NCI-H345 treated with DMSO at 0.1 percent for 48 hours (cell line): Measurements from ENCODE around the gene BTG1.

Experiments
- DNase-seq: peaks from one replicate; lab custom pipeline; 2025; ENCODE audit not compliant: unreplicated experiment; lab: John Stamatoyannopoulos, UW

BTG1 gene

DNA sequence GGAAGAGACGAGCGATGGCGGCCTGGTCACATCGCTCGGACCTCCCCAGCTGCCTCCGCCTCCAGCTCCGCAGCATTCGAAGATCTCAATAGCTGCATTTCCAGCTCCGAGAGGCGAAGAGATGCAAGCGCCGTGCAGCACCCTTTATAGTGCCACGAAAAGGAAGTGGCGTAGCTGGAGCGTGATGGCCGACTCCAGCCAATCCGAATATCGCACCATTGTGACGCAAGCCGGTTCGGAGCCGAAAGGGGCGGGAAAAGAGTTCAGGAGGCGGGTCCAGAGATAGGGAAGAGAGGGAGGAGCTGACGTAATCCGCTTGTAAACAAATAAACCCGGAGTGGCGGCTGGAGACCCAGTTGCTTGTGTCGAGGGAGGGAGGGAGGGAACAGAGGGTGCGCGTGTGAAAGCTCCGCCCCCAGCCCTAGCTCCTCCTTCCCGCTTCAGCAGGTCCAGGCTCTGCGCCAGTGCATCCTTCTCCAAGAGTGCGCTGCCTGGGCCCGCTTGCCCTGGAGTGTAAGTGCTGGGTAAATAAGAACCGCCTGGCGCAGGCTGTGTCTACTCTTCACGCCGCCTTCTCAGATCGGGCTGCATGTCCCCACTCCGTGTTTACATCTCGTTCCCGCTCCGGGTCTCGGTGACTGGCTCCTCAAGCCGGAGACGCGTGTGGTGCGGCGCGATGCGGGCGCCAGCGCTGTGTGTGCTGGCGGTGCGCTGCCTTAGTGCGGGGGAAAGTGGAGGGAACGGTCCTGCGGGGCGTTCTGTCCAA lies at the start of gene BTG1:
Gene BTG1, minus strand, starts transcription at position 116 of the 766 bp plus-strand sequence. CDS start 311 bp downstream, outside the sequence.
- DNase-seq = peak; percentile 99

GRCh38 chr12:92194561-92194960 lies 48.9 kb upstream of the BTG1 start:
- DNase-seq = no peak

DNA sequence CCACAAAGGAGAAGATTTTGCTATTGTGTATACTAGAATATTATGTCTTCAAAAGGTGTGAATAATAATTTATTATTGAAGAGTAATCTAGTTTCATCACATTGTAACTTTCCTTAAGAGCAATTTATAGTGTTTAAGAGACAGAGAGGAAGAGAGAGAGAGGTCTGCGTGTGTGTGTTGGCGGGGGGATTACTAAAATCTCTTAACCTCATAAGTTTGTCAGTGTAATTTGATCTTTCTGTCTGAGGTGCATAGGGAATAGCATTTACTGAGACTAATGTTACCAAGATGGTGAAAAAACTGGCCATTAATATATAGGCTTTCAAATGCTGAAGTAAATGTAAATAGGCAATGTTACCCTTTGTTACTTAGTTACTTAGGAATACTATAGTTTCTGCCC lies 48.2 kb upstream of the BTG1 start:
- DNase-seq = no peak

DNA sequence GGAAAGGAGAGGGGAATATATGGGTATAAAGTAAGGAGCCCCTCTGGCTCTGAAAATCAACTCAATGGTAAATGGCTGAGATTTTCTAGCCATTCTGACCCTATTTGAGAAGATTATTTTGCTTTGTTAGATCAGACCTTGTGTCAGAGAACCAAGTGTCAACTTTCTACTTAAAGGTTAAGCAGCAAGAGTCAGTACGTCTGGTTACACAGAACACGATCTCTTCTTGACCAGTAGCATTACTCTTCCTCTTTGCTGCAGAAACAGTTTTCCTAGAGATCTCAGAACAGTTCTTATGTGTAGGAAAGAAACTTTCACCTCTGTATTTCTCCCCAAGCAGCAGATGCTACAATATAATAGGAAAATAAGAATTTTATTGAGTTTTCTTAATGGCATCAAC lies 47.4 kb upstream of the BTG1 start:
- DNase-seq = no peak

GRCh38 chr12:92192360-92192759 lies 46.7 kb upstream of the BTG1 start:
- DNase-seq = no peak

GRCh38 chr12:92191061-92191460 lies 45.4 kb upstream of the BTG1 start:
- no peak for DNase-seq

DNA sequence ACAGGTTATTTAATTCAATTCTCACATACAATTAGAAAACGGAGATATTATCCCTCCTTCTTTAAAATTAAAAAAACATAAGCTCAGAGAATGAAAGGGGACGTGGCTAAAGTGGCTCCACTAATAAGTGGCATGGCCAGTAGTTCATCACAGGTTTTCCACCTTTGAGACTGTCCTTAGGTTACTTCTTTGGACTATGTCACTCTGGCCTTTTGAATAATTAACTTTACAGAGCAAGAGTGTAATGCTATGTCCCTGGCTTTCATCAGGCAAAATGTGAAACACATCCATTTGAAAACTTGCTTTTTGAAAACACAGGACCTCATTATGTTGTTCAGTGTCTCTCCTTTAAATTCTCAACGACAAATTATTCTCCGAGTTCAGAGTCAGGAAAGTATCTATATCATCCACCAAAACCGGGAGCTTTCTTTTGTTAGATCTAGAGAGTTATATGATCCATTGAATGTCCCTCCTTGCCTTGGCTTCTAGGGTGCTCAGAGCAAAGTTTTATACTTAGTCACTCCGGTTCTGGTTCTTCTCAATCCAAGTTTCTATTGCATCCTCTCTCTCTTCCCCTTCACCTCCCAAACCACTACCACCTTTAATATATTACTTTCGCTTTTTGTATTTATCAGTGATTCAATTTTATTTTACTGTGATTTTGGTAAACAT lies 43.0 kb upstream of the BTG1 start:
- no peak for DNase-seq

- DNase-seq = no peak
These were observed 40.4 kb upstream of the BTG1 start for GRCh38 chr12:92186038-92186470.

DNA sequence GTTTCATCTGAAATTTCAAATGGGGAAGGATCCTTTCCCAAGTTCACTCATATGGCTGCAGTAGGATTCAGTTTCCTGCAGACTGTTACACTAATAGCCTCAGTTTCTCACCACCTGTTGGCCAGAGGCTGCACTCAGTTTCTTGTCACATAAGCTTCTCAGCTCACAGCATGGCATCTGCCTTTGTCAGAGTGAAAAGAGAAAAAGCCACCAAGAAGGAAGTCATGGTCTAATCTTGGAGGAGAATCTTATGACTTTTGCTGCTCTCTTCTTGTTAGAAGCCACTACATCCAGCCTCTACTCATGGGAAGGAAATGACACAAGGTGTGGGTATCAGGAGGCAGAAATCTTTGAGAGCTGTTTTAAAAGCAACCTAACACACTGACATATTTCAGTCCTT lies 39.4 kb upstream of the BTG1 start:
- DNase-seq = no peak

GRCh38 chr12:92183575-92183974 lies 37.9 kb upstream of the BTG1 start:
- no peak for DNase-seq

GRCh38 chr12:92178340-92178739 lies 32.7 kb upstream of the BTG1 start:
- no peak for DNase-seq

DNA sequence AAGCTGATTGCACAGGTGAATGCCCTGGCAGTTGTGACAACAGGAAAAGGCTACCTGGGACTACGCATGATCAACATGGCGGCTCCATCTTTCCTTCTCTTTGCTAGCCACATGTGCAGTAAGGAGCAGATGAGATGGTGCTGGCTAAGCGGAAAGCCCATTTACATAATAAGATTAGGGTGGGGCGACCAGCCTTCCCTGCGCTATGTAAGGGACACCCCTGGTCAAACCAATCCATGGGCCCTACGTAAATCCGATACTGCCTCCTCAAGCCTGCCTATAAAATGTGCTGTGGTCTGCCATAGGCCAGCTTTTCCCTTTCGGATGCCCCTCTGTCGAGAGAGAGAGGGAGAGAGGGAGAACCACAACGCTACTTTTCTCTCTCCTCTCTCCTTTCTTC lies 31.0 kb upstream of the BTG1 start:
- no peak for DNase-seq

DNA sequence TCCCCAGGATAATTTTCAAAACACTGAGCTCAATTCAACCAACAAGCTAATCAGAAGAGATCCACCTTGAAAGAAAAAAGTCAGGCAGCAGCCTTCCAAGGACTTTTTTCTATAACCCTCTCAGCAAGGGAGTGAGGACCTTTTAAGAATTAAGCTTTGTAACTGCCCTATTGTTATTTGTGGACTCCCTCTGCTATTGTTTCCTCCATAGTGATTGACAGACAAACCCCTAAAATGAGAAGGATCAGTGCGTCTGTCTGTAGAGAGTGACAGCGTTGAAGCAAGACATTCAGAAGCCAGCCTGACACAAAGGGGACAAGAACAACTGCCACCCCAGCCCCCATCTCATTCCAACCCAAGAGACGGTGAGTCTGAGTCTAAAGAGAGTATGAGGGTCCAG lies 30.3 kb upstream of the BTG1 start:
- no peak for DNase-seq

GRCh38 chr12:92170050-92170449 lies 24.4 kb upstream of the BTG1 start:
- DNase-seq = no peak

GRCh38 chr12:92167075-92167474 lies 21.4 kb upstream of the BTG1 start:
- no peak for DNase-seq

GRCh38 chr12:92164712-92165111 lies 19.1 kb upstream of the BTG1 start:
- no peak for DNase-seq

DNA sequence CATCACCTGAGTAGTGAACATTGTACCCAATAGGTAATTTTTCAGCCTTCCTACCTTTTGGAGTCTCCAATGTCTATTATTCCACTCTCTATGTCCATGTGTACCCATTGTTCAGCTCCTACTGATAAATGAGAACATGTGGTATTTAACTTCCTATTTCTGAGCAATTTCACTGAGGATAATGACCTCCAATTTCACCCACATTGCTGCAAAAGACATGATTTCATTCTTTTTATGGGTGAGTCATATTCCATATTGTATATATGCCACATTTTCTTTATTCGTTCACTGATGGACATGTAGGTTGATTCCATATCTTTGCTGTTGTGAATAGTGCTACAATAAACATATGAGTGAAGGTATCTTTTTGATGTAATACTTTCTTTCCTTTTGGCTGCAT lies 16.4 kb upstream of the BTG1 start:
- DNase-seq = no peak

GRCh38 chr12:92158796-92159439 lies 13.3 kb upstream of the BTG1 start:
- no peak for DNase-seq

DNA sequence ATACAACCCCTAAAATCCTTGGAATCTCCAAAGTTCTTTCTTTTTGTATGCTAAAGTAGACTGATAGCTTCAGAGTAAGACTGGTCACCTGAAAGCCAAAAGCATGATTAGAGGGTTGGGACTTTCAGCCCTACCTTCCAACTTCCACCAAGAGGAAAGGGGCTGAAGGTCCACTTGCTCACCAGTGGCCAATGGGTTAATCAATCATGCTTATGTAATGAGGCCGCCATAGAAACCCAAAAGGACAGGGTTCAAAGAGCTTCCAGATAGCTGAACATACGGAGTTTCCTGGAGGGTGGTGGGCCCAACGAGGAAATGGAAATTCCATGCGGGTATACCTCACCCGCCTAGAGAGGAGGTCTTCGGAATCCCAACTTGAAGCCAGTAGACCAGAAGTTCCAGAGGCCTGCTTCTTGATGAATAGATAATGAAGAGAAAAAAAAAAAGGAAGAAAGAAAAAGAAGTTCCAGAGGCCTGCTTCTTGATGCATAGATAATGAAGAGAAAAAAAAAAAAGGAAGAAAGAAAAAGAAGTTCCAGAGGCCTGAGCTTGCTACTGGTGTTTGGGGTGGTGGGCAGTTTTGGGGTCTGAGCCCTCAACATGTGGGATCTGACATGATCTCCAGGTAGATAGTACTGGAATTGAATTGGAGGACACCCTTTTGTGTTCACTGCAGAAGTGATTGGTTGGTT lies 11.2 kb upstream of the BTG1 start:
- no peak for DNase-seq

GRCh38 chr12:92156139-92156538 lies 10.5 kb upstream of the BTG1 start:
- no peak for DNase-seq

- DNase-seq = no peak
These were observed 10.1 kb upstream of the BTG1 start for GRCh38 chr12:92155733-92156132.

DNA sequence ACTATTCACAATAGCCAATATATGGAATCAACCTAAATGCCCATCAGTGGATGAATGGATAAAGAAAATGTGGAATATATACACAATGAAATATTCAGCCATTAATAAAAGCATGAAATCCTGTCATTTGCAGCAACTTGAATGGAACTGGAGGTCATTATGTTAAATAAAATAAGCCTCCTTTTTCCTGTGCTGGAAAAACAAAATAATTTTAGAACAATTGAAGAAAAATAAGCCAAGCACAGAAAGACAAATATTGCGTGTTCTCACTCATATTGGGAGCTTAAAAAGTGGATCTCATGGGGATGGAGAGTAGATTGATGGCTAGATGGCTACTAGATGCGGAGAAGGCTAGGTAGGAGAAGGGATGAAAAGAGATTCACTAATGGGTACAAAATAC lies 6.3 kb upstream of the BTG1 start:
- DNase-seq = no peak
